Naive B cell (primary cell): Measurements from ENCODE around the gene OTOP2. TPM values are rescaled to one million over a fixed set of nuclear protein-coding genes. Genes with fewer than 3 reads are reported as not detected.
"Not testable (repeated sequence)": the region's sequence is repeated elsewhere in the genome, so short reads cannot be mapped to it uniquely, and the experiment has no call there.

Source experiments
- ATAC-seq, 2 donors: fragments of 150-1000 bp; cut with Tn5 transposase; 2 replicates each; pipeline ENCODE4 v1.10.0; 2021; ENCODE audit warnings: low read depth in 2 of 2, mild to moderate bottlenecking in 2 of 2, moderate library complexity in 2 of 2
- DNase-seq: peaks from one replicate; pipeline ENCODE4 v3.0.0; 2022
- H3K27ac Mint-ChIP-seq, 6 donors: one replicate each; pipeline ENCODE4 v1.8.0; 2020 to 2022; ENCODE audit warnings: mild to moderate bottlenecking in 6 of 6, mixed read lengths in 6 of 6, moderate library complexity in 5 of 6, inconsistent platforms in 2 of 6
- H3K27me3 Mint-ChIP-seq, 3 donors: one replicate each; pipeline ENCODE4 v1.8.0; 2021 to 2022; ENCODE audit warnings: mixed read lengths in 3 of 3, mild to moderate bottlenecking in 1 of 3
- H3K36me3 Mint-ChIP-seq, 2 donors: one replicate each; pipeline ENCODE4 v1.8.0; 2020 to 2022; ENCODE audit warnings: mixed read lengths in 2 of 2, inconsistent platforms in 1 of 2, mild to moderate bottlenecking in 1 of 2
- H3K4me1 Mint-ChIP-seq, 3 donors: one replicate each; pipeline ENCODE4 v1.8.0; 2020 to 2022; ENCODE audit warnings: mixed read lengths in 3 of 3, inconsistent platforms in 1 of 3, mild to moderate bottlenecking in 1 of 3, moderate library complexity in 1 of 3
- H3K4me3 Mint-ChIP-seq, 8 donors: one replicate each; pipeline ENCODE4 v1.8.0; 2020 to 2022; ENCODE audit warnings: mild to moderate bottlenecking in 8 of 8, mixed read lengths in 8 of 8, moderate library complexity in 8 of 8, inconsistent platforms in 2 of 8
- H3K9me3 Mint-ChIP-seq, 7 donors: one replicate each; pipeline ENCODE4 v1.8.0; 2020 to 2022; ENCODE audit warnings: mixed read lengths in 7 of 7, mild to moderate bottlenecking in 5 of 7, inconsistent platforms in 2 of 7, moderate library complexity in 1 of 7
- polyA plus RNA-seq, 6 donors: library from polyadenylated mRNA; unstranded; fragments of 300-500 nt; fragmentation: Illumina TruSeq; gene quantifications; one replicate each; pipeline ENCODE4 v1.2.3, GENCODE V29; 2021; ENCODE audit warnings: low read depth in 6 of 6

OTOP2 gene
- polyA plus RNA-seq, 6 donors from 2014 or later: not detected

DNA sequence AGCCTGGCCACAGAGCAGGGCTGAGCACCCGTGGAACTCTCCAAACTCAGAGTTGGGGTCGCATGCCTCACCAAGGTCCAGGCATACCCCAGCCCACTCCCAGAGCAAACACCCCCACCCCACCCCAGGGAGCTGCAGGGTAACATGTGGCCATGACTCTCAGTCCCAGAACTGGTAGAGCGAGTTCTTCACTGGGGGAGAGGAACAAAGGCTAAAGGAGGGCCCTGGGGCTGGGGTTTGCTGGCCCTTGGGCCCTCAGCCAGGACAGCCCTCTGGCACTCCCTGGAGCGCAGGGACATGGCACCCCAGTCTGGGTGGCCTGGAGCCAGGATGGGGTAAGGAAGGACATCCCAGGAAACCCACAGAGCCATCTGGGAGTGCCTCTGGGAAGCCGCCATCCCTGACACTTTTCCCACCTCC, 44.3 kb downstream of the OTOP2 start:
- Mint-ChIP-seq H3K27me3 (peaks cover 4 to 41% (median 21%) of the 10 kb centered on the region in 3 donors), H3K27ac (peak overlapping the region in 1 of 6 donors; percentile 42), H3K4me3 (no peak overlapping the region), H3K4me1 (peaks cover 7 to 14% (median 8%) of the 10 kb centered on the region in 3 donors), H3K36me3 (no peaks in the 10 kb centered on the region), H3K9me3 (no peaks in the 10 kb centered on the region)
- ATAC-seq: no peak
- no peak for DNase-seq

DNA sequence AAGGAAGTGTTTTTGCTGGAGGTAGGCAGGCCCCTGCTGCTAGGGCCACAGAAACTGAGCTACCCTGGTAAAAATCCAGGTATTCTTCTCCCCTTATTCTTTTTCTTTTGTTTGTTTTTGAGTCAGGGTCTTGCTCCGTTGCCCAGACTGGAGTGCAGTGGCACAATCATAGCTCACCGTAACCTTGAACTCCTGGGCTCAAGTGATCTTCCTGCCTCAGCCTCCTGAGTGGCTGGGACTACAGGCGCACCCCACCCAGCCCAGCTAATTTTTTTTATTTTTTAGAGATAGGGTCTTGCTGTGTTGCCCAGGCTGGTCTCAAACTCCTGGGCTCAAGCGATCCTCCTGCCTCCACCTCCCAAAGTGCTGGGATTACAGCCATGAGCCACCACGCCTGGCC, 45.4 kb downstream of the OTOP2 start:
- peaks cover 4 to 40% (median 19%) of the 10 kb centered on the region in 3 donors for H3K27me3 Mint-ChIP-seq
- H3K4me1 Mint-ChIP-seq: peaks cover 7 to 14% (median 8%) of the 10 kb centered on the region in 3 donors
- ATAC-seq, H3K4me3 Mint-ChIP-seq, H3K36me3 Mint-ChIP-seq, DNase-seq, H3K9me3 Mint-ChIP-seq: not testable (repeated sequence)
- H3K27ac Mint-ChIP-seq: peak overlapping the region in 1 of 6 donors; percentile 10

DNA sequence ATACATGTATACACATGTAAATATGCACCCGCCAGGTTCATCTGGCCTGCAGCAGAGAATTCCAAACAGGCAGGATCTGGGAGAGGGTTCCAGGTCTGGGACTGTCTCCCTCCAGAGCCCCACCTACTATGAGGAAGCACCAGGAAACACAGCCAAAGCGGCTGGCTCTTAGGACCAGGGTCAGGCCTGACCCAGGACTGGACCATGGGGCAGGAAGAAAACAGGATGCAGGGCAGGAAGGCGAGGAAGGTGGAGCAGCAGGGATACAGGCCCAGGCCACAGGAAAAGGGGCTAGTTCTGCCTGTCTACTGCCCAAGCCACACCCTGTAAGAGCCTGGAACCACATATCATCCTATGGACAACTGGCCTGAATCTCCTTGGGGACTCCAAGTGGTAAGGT, 46.3 kb downstream of the OTOP2 start:
- Mint-ChIP-seq H3K9me3 (no peaks in the 10 kb centered on the region), H3K27me3 (peaks cover 4 to 45% (median 17%) of the 10 kb centered on the region in 3 donors), H3K4me3 (peak overlapping the region in 4 of 8 donors; percentile 59 to 82 (median 72)), H3K27ac (no peak overlapping the region), H3K36me3 (no peaks in the 10 kb centered on the region), H3K4me1 (peaks cover 7 to 14% (median 8%) of the 10 kb centered on the region in 3 donors)
- no peak for DNase-seq
- ATAC-seq: no peak

DNA sequence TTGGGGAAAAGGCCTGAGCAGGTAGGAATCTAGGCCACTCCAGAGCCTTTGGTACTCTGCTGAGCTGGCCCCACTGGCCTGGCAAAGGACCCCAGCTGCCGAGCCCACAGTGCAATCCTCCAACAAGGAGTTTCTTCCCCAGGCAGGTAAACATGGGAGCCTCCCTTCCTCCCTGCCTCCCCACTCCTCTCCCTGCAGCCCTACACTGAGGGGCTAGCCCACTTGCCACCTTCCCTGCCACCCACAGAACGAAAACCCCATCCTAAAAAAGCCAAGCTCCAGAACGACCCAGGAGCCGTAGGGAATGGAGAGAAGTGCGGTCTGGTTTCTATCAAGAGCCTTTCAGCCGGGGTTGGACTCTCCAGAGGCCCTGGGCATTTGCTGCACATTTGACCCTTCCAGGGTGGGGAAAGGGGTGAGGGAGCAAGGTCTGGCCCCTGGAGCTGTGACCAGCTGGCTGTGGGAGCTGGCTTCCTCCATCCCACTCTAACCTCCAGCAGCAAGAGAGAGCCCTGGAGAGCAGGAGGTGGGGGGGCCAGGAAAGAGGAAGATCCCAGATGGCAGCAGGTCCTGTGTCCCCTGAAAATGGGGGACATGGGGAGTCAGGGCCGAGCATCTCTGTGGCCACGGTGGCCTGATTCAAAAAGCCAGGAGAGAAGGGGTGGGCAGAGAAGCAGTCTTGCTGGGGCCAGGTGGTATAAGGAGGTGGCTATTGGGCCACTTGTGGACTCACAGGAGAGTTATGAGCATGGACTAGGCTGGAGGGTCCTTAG, 47.2 kb downstream of the OTOP2 start:
- peak overlapping the region; percentile 56 to 96 (median 82) for H3K4me3 Mint-ChIP-seq
- peaks cover 7 to 14% (median 8%) of the 10 kb centered on the region in 3 donors for H3K4me1 Mint-ChIP-seq
- H3K9me3 Mint-ChIP-seq: no peaks in the 10 kb centered on the region
- peaks cover 4 to 45% (median 16%) of the 10 kb centered on the region in 3 donors for H3K27me3 Mint-ChIP-seq
- no peak for DNase-seq
- peak overlapping the region in 1 of 6 donors; percentile 55 for H3K27ac Mint-ChIP-seq
- ATAC-seq: no peak
- H3K36me3 Mint-ChIP-seq: no peaks in the 10 kb centered on the region

DNA sequence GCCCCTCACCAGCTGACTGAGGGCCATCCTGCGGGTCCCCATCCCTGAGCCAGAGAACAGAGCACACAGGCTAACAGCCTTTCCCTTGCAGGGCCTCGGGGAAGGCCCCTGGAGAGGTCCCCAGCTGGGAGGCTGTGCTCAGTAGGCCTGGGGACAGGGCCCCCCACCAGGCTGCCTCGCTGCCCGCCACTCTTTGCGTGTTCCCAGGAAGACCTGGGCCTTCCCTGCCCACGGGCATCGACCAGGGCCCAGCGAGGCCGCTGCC, 47.7 kb downstream of the OTOP2 start:
- DNase-seq: no peak
- Mint-ChIP-seq H3K4me3 (peak overlapping the region; percentile 56 to 96 (median 82)), H3K27ac (no peak overlapping the region), H3K27me3 (peaks cover 6 to 47% (median 20%) of the 10 kb centered on the region in 3 donors), H3K9me3 (no peaks in the 10 kb centered on the region), H3K36me3 (no peaks in the 10 kb centered on the region), H3K4me1 (peaks cover 7 to 14% (median 8%) of the 10 kb centered on the region in 3 donors)
- ATAC-seq: no peak

DNA sequence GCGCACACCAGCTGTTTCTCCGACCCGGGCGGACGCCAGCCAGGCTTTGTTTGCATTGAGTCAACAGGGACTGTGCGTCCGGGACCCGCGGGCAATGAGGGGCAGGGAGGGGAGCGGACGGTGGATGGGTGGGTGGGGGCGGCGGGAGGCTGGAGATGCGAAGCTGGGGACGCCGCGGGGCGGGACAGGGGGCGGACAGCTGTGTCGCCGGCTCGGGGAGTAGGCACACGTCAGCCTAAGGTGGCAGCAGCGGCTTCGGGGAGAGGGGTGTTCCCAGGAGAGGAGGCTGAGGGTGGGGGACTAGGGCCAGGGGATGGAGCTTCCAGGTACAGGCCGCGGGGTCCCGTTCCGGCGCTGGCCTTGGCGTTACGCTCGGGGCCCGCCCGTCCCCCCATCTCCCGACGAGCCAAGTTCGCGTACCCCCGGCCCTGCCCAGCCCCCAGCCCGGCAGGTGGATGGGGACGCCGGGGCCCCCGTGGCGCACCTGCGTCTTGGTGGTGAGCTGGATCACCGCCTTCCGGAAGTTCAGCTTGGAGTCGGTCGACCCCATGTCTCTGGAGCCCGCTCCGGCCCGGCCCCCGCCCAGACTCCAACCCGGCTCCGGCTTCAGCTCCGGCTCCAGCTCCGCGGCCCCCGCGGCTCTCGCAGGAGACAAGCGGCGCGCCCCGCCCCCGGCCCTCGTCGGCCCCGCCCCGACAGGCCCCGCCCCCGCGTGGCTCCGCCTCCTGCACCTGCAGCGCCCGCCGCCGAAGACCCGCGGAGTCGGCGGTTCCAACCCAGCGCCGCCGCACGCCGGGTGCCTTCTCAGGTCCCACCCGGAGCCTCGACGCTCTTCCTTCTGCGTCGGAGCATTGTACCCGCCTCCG, 48.3 kb downstream of the OTOP2 start, which contains the start of gene HID1:
Gene HID1 (minus strand): TSS at position 653 of the 866 bp plus-strand sequence. CDS start 103 bp downstream, at position 550.
- peak; percentile 59 for DNase-seq
- H3K36me3 Mint-ChIP-seq: no peaks in the 10 kb centered on the region
- H3K27me3 Mint-ChIP-seq: peaks cover 7 to 50% (median 23%) of the 10 kb centered on the region in 3 donors
- peaks cover 7 to 14% (median 8%) of the 10 kb centered on the region in 3 donors for H3K4me1 Mint-ChIP-seq
- H3K4me3 Mint-ChIP-seq: peak within 1 kb of the TSS; percentile 70 to 96 (median 87)
- ATAC-seq: peak; percentile 81 to 83
- peak within 1 kb of the TSS in 3 of 6 donors; percentile 39 to 70 (median 47) for H3K27ac Mint-ChIP-seq
- H3K9me3 Mint-ChIP-seq: no peaks in the 10 kb centered on the region

DNA sequence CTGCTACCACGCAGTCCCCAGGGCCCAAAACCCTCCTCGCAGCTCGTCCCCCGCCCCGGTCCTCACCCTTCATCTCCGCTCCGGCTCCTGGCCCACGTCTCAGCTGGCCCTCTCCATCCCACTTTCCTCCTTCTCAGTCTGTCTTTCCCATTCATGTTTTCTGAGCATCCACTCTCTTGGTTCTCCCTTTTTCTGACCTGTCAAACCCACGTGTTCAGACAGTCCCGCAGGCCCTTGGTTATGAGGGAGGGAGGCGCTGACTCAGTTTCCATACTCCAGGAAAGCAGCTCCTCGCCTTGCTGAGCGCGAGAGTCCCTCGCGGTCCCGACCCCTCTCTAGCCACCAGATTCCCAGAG, 48.9 kb downstream of the OTOP2 start:
- Mint-ChIP-seq H3K27me3 (peaks cover 7 to 54% (median 28%) of the 10 kb centered on the region in 3 donors), H3K4me1 (peaks cover 7 to 17% (median 8%) of the 10 kb centered on the region in 3 donors), H3K27ac (peak overlapping the region in 3 of 6 donors; percentile 39 to 70 (median 47)), H3K9me3 (no peaks in the 10 kb centered on the region), H3K4me3 (peak overlapping the region; percentile 56 to 96 (median 87)), H3K36me3 (no peaks in the 10 kb centered on the region)
- ATAC-seq (no peak), DNase-seq (no peak)

DNA sequence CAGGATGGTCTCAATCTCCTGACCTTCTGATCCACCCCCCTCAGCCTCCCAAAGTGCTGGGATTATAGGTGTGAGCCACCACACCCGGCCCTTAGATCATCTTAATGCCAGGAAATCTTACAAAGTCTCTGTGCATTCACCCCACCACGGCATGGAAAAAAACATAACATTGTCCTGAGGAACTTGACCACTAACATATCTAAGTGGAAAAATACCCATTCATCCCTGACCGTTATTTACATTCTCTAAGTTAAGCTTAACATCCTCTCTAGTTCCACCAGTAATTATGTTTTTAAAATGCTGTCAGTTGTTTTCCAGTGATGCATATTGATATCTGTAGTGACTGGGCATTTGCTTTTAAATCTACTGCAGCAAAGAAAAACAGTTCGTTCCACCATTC, 51.9 kb downstream of the OTOP2 start:
- no peak for ATAC-seq
- H3K4me1 Mint-ChIP-seq: peaks cover 8 to 18% (median 12%) of the 10 kb centered on the region in 3 donors
- H3K27me3 Mint-ChIP-seq: peaks cover 8 to 64% (median 43%) of the 10 kb centered on the region in 3 donors
- H3K9me3 Mint-ChIP-seq: no peaks in the 10 kb centered on the region
- H3K4me3 Mint-ChIP-seq: no peak overlapping the region
- no peak for DNase-seq
- no peak overlapping the region for H3K27ac Mint-ChIP-seq
- no peaks in the 10 kb centered on the region for H3K36me3 Mint-ChIP-seq

DNA sequence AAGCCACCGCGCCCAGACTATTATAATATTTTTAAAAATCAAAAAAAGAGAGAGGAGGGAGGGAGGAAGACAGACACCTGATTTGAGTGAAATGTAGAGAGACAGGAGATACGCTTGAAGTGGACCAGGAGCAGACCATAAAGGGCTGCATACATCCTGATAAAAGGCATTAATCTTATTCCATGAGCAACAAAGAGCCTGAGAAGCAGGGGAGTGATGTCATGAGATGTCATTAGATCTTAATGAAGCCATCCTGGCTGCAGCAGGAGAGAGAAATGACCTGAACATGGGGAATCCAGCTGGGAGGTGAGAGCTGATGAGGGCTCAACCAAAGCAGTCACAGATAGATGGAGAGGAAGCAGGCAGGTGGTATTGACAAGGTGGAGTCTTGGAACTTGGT, 53.7 kb downstream of the OTOP2 start:
- Mint-ChIP-seq H3K4me3 (no peak overlapping the region), H3K27me3 (peaks cover 8 to 57% (median 41%) of the 10 kb centered on the region in 3 donors), H3K27ac (no peak overlapping the region), H3K4me1 (peaks cover 15 to 22% (median 16%) of the 10 kb centered on the region in 3 donors), H3K36me3 (no peaks in the 10 kb centered on the region), H3K9me3 (no peaks in the 10 kb centered on the region)
- no peak for DNase-seq
- ATAC-seq: no peak

DNA sequence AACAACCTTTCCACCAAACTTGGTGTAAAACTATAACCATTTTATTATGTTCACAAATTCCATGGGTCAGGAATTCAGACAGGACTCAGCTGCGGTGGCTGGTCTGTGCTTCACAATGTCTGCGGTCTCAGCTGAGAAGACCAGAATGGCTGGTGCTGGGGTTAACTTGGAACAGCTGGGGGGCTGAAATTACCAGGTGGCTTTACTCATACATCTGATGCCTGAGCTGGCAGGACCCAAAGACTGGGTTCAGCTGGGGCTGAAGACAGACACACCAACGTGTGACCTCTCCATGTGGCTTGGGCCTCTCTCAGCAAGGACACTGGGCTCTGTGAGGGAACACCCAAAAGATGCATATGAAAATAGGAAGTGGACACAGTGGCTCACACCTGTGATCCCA, 54.2 kb downstream of the OTOP2 start:
- Mint-ChIP-seq H3K4me3 (peak overlapping the region in 1 of 8 donors; percentile 59), H3K36me3 (no peaks in the 10 kb centered on the region), H3K27ac (no peak overlapping the region), H3K9me3 (no peaks in the 10 kb centered on the region), H3K27me3 (peaks cover 8 to 52% (median 37%) of the 10 kb centered on the region in 3 donors), H3K4me1 (peaks cover 10 to 18% (median 12%) of the 10 kb centered on the region in 3 donors)
- ATAC-seq: no peak
- DNase-seq: no peak

DNA sequence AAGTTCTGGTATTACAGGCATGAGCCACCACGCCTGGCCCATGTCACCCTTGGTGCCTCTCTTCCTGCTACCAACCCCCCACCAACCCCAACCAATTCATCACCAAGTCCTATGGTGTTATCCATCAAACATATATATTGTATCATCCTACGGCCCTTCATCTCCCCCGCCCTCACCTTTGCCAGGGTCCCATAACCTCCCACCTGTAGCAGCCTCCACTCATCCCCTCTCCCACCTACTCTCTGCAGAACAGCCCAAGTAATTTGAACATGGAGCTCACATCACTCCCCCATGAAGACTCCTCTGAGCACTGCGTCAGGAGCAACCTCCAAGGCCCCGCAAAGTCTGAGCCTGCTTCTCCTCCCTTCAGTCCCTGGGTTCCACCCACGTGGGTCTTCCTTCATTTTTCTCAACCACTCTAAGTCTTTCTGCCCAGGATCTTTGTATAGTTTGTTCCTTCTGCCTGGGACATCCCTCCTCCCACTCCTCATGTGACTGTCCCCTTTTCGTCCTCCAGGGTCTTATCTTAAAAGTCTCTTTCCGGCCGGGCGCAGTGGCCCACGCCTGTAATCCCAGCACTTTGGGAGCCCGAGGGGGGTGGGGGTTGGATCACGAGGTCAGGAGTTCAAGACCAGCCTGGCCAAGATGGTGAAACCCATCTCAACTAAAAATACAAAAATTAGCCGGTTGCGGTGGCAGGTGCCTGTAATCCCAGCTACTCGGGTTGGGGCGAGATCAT, 55.5 kb downstream of the OTOP2 start:
- Mint-ChIP-seq H3K9me3 (no peaks in the 10 kb centered on the region), H3K27me3 (peaks cover 13 to 42% (median 31%) of the 10 kb centered on the region in 3 donors), H3K4me3 (peak overlapping the region in 3 of 8 donors; percentile 15 to 43 (median 37)), H3K27ac (no peak overlapping the region), H3K4me1 (peaks cover 9 to 18% (median 11%) of the 10 kb centered on the region in 3 donors), H3K36me3 (no peaks in the 10 kb centered on the region)
- DNase-seq (no peak), ATAC-seq (no peak)

DNA sequence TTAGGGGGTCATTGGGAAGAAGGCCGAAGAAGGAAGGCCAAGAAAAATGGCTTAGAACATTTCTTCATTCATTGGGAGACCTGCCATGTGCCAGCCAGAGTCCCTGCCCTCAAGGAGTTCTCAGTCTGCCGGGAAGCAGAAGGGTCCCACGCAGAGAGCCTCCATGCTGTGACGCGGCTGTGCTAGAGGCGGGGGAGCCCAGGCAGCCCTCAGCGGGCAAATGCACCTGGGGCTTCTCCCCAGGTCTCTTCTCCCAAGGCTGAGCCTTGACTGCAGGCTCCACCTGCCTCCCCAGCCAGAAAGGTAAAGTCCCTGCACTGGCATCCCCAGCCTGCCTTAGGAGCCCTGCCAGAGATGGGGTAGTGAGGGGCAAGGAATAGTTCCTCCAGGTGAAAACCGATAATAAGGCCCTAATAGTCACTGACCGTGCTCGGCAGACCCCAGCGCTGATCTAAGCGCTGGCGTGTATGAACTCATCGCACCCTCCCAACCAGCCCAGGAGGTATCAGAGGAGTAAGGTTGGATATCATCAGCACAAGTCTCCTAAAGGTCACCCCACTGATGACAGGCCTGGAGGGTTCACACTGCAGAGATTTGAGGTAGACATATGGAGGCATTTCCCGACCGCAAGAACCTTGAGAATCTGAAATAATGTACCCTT, 57.4 kb downstream of the OTOP2 start:
- ATAC-seq: peak; percentile 7 to 11

More for the DNA sequence above, 57.4 kb downstream of the OTOP2 start:
- no peaks in the 10 kb centered on the region for H3K9me3 Mint-ChIP-seq
- H3K4me3 Mint-ChIP-seq: peak overlapping the region; percentile 77 to 95 (median 92)
- no peaks in the 10 kb centered on the region for H3K36me3 Mint-ChIP-seq
- peaks cover 17 to 45% (median 35%) of the 10 kb centered on the region in 3 donors for H3K27me3 Mint-ChIP-seq
- peaks cover 9 to 18% (median 11%) of the 10 kb centered on the region in 3 donors for H3K4me1 Mint-ChIP-seq
- DNase-seq: no peak
- peak overlapping the region in 4 of 6 donors; percentile 52 to 90 (median 62) for H3K27ac Mint-ChIP-seq
